COR-L47 (cell line): Measurements from ENCODE around the gene SSH2.
A peak's percentile ranks its signal among the peaks of the same experiment; 100 is the strongest.
"Not testable (repeated sequence)": the region's sequence is repeated elsewhere in the genome, so short reads cannot be mapped to it uniquely, and the experiment has no call there.

ENCODE experiments used
- DNase-seq: peaks from one replicate; lab custom pipeline; 2025; lab: John Stamatoyannopoulos, UW

Gene SSH2

GRCh38 chr17:29779812-29780190 is 150.2 kb downstream of the SSH2 start:
- not testable (repeated sequence) for DNase-seq

GRCh38 chr17:29778956-29779811 is 150.8 kb downstream of the SSH2 start:
- peak; percentile 28 for DNase-seq

- no peak for DNase-seq
Measured at GRCh38 chr17:29777663-29778062, 152.4 kb downstream of the SSH2 start.

GRCh38 chr17:29776026-29776425 is 154.0 kb downstream of the SSH2 start:
- no peak for DNase-seq

- DNase-seq, result no peak
Measured at GRCh38 chr17:29772981-29773380, 157.0 kb downstream of the SSH2 start.

- DNase-seq, result peak; percentile 35
Measured at GRCh38 chr17:29771546-29771945, 158.5 kb downstream of the SSH2 start.

- no peak for DNase-seq
Measured at GRCh38 chr17:29769225-29769624, 160.8 kb downstream of the SSH2 start.

GRCh38 chr17:29766796-29767327 is 163.2 kb downstream of the SSH2 start:
- DNase-seq, result no peak

- DNase-seq, result no peak
Measured at GRCh38 chr17:29764748-29765147, 165.3 kb downstream of the SSH2 start.

- no peak for DNase-seq
Measured at GRCh38 chr17:29764217-29764616, 165.8 kb downstream of the SSH2 start.

GRCh38 chr17:29763273-29763672 is 166.8 kb downstream of the SSH2 start:
- no peak for DNase-seq

- no peak for DNase-seq
Measured at GRCh38 chr17:29761040-29761761, 168.8 kb downstream of the SSH2 start.

- no peak for DNase-seq
Measured at GRCh38 chr17:29760279-29761039, 169.6 kb downstream of the SSH2 start.

GRCh38 chr17:29758255-29758654 is 171.8 kb downstream of the SSH2 start:
- no peak for DNase-seq

- DNase-seq, result no peak
Measured at GRCh38 chr17:29757788-29758187, 172.2 kb downstream of the SSH2 start.

GRCh38 chr17:29753845-29754439 is 176.1 kb downstream of the SSH2 start:
- no peak for DNase-seq

- no peak for DNase-seq
Measured at GRCh38 chr17:29749045-29749825, 180.8 kb downstream of the SSH2 start.

- DNase-seq, result no peak
Measured at GRCh38 chr17:29748400-29748799, 181.6 kb downstream of the SSH2 start.

GRCh38 chr17:29747660-29748059 is 182.4 kb downstream of the SSH2 start:
- DNase-seq, result no peak

GRCh38 chr17:29746669-29747068 is 183.4 kb downstream of the SSH2 start:
- DNase-seq, result no peak

- DNase-seq, result no peak
Measured at GRCh38 chr17:29744121-29744520, 185.9 kb downstream of the SSH2 start.
